Measurements from ENCODE around the gene ZNF660. TPM values are rescaled to one million over a fixed set of nuclear protein-coding genes. Genes with fewer than 3 reads are reported as not detected.

Gene ZNF660
- polyA plus RNA-seq, 1 donor (not counting 4 experiments of a cell fraction or from before 2014, with no cell fraction given) = 0.05 TPM

GRCh38 chr3:44562147-44562546 lies 22.6 kb upstream of the ZNF660 start:
- H4K20me1 ChIP-seq (ENCODE audit: control insufficient read depth, extremely low read depth, insufficient read depth, low read length) = no peaks in the 10 kb centered on the region
- no peak overlapping the region for H3K4me2 ChIP-seq (ENCODE audit: control insufficient read depth, extremely low read depth, insufficient read depth, low read depth, low read length)
- DNase-seq (ENCODE audit: low read depth, low spot score) = no peak
- no peaks in the 10 kb centered on the region for H3K27me3 ChIP-seq (ENCODE audit: control insufficient read depth, extremely low read depth, insufficient read depth, low read length)
- no peak overlapping the region for H3K27ac ChIP-seq (ENCODE audit: control insufficient read depth, insufficient read depth, low read length)
- no peak overlapping the region for H3K4me3 ChIP-seq (ENCODE audit: control insufficient read depth in 2 of 3, extremely low read depth in 1 of 3, insufficient read depth in 2 of 3, low read depth in 1 of 3, low read length in 3 of 3)
- dilution Hi-C loops (cut with MboI; ENCODE audit: extremely low pct_ligation_motif_present, low sequenced_read_pairs) = no loop called here
- H2AFZ ChIP-seq (ENCODE audit: control insufficient read depth, low read length) = no peak overlapping the region
- no peaks in the 10 kb centered on the region for H3K4me1 ChIP-seq (ENCODE audit: control insufficient read depth, extremely low read depth, insufficient read depth, low read length)
- H3K9ac ChIP-seq (ENCODE audit: control insufficient read depth, extremely low read depth, insufficient read depth, low read length) = no peak overlapping the region
- peaks cover 7% of the 10 kb centered on the region for H3K9me3 ChIP-seq (ENCODE audit: control insufficient read depth, low read depth, low read length)
- peaks cover 0 to 5% of the 10 kb centered on the region in 2 experiments for H3K36me3 ChIP-seq (ENCODE audit: control insufficient read depth in 2 of 2, extremely low read depth in 1 of 2, insufficient read depth in 2 of 2, low read length in 2 of 2)
- no peak for TF ChIP-seq EZH2 (IDR thresholded peaks at IDR 0.05; ENCODE audit: low read length)
- TF ChIP-seq CTCF (optimal IDR thresholded peaks at IDR 0.05 in 1 of 3, IDR thresholded peaks at IDR 0.05 in 1 of 3, conservative IDR thresholded peaks at IDR 0.05 in 1 of 3; ENCODE audit: extremely low read depth in 1 of 3, insufficient read depth in 2 of 3, low read length in 3 of 3) = no peak
- H3K79me2 ChIP-seq (ENCODE audit: control insufficient read depth, insufficient read depth, low read length) = no peaks in the 10 kb centered on the region
- H3K9me1 ChIP-seq (ENCODE audit: control insufficient read depth, extremely low read depth, insufficient read depth, low read length) = no peaks in the 10 kb centered on the region
- FAIRE-seq = no peak

GRCh38 chr3:44568561-44568960 lies 16.2 kb upstream of the ZNF660 start:
- no peak for DNase-seq (ENCODE audit: low read depth, low spot score)
- FAIRE-seq = no peak

More at GRCh38 chr3:44568561-44568960, 16.2 kb upstream of the ZNF660 start:
- Histone ChIP-seq H3K27ac (ENCODE audit: control insufficient read depth, insufficient read depth, low read length) (no peak overlapping the region), H3K9me1 (ENCODE audit: control insufficient read depth, extremely low read depth, insufficient read depth, low read length) (no peaks in the 10 kb centered on the region), H3K4me3 (ENCODE audit: control insufficient read depth in 2 of 3, extremely low read depth in 1 of 3, insufficient read depth in 2 of 3, low read depth in 1 of 3, low read length in 3 of 3) (no peak overlapping the region), H3K79me2 (ENCODE audit: control insufficient read depth, insufficient read depth, low read length) (no peaks in the 10 kb centered on the region), H3K36me3 (ENCODE audit: control insufficient read depth in 2 of 2, extremely low read depth in 1 of 2, insufficient read depth in 2 of 2, low read length in 2 of 2) (peaks cover 0 to 2% of the 10 kb centered on the region in 2 experiments), H3K9me3 (ENCODE audit: control insufficient read depth, low read depth, low read length) (peaks cover 3% of the 10 kb centered on the region), H3K9ac (ENCODE audit: control insufficient read depth, extremely low read depth, insufficient read depth, low read length) (no peak overlapping the region), H3K4me1 (ENCODE audit: control insufficient read depth, extremely low read depth, insufficient read depth, low read length) (no peaks in the 10 kb centered on the region), H2AFZ (ENCODE audit: control insufficient read depth, low read length) (no peak overlapping the region), H4K20me1 (ENCODE audit: control insufficient read depth, extremely low read depth, insufficient read depth, low read length) (no peaks in the 10 kb centered on the region), H3K4me2 (ENCODE audit: control insufficient read depth, extremely low read depth, insufficient read depth, low read depth, low read length) (no peak overlapping the region), H3K27me3 (ENCODE audit: control insufficient read depth, extremely low read depth, insufficient read depth, low read length) (no peaks in the 10 kb centered on the region)
- TF ChIP-seq CTCF (optimal IDR thresholded peaks at IDR 0.05 in 1 of 3, IDR thresholded peaks at IDR 0.05 in 1 of 3, conservative IDR thresholded peaks at IDR 0.05 in 1 of 3; ENCODE audit: extremely low read depth in 1 of 3, insufficient read depth in 2 of 3, low read length in 3 of 3) (no peak), EZH2 (IDR thresholded peaks at IDR 0.05; ENCODE audit: low read length) (no peak)
- dilution Hi-C loops (cut with MboI; ENCODE audit: extremely low pct_ligation_motif_present, low sequenced_read_pairs) = no loop called here
